H1 (cell line): ENCODE data around the gene MRPS34. TPM values are rescaled to one million over a fixed set of nuclear protein-coding genes. Genes with fewer than 3 reads are reported as not detected.

Source experiments
- CTCF ChIA-PET: fragments of 300-600 bp; sonication (Branson Sonifier 250); formaldehyde crosslinking; loops from one replicate; lab custom pipeline; 2021; ENCODE audit not compliant: partially characterized antibody; lab: Charles Lee
- POLR2A ChIA-PET: fragments of 300-600 bp; sonication (Branson Sonifier 250); formaldehyde crosslinking; loops from one replicate; lab custom pipeline; 2021; ENCODE audit warnings: inconsistent platforms; ENCODE audit not compliant: partially characterized antibody; lab: Charles Lee
- DNase-seq, 2 experiments: peaks; one replicate each; pipeline versions ENCODE4 v3.0.0 to v3.0.0-alpha.2; 2010 to 2022; ENCODE audit warnings: low spot score in 2 of 2, low read depth in 1 of 2, mixed read lengths in 1 of 2
- FAIRE-seq: peaks from 2 replicates; lab custom pipeline; 2011; peaks lifted over from hg19 to GRCh38; lab: Jason Lieb, UNC
- H2AFZ ChIP-seq: 2 replicates; pipeline ENCODE4 v1.8.1; 2012; ENCODE audit warnings: low read length, inconsistent platforms
- H2AK5ac ChIP-seq: 2 replicates; pipeline ENCODE4 v1.6.1; 2013; ENCODE audit warnings: low read depth, low read length
- H2BK120ac ChIP-seq: replicated peaks from 2 replicates; pipeline ENCODE3; 2013; ENCODE audit warnings: low read depth, low read length, inconsistent platforms
- H2BK12ac ChIP-seq: 2 replicates; pipeline ENCODE4 v1.6.1; 2013; ENCODE audit warnings: low read depth, low read length
- H2BK15ac ChIP-seq: 2 replicates; pipeline ENCODE4 v1.6.1; 2013; ENCODE audit warnings: low read length
- H2BK20ac ChIP-seq: 2 replicates; pipeline ENCODE4 v1.6.1; 2013; ENCODE audit warnings: low read length
- H2BK5ac ChIP-seq: 2 replicates; pipeline ENCODE4 v1.6.1; 2013; ENCODE audit warnings: low read depth, low read length
- H3K14ac ChIP-seq: 2 replicates; pipeline ENCODE4 v1.6.1; 2013; ENCODE audit warnings: inconsistent platforms; ENCODE audit not compliant: insufficient read length
- H3K18ac ChIP-seq: 2 replicates; pipeline ENCODE4 v1.6.1; 2013; ENCODE audit warnings: low read length; ENCODE audit errors: extremely low read depth
- H3K23ac ChIP-seq: 2 replicates; pipeline ENCODE4 v1.6.1; 2013; ENCODE audit warnings: inconsistent platforms; ENCODE audit not compliant: insufficient read length
- H3K23me2 ChIP-seq: 2 replicates; pipeline ENCODE4 v1.6.1; 2013; ENCODE audit warnings: low read depth, low read length
- H3K27ac ChIP-seq: 2 replicates; pipeline ENCODE4 v1.6.1; 2011; ENCODE audit warnings: low read depth, low read length, inconsistent platforms
- H3K27me3 ChIP-seq, 4 experiments: replicated peaks in 1 of 4; 1 replicate in 1 of 4; 2 replicates in 3 of 4; pipeline versions ENCODE4 v1.6.1 to v1.8.1; 2011 to 2013; ENCODE audit warnings: low read length in 3 of 4, mild to moderate bottlenecking in 3 of 4, inconsistent platforms in 2 of 4, mixed read lengths in 2 of 4, moderate library complexity in 1 of 4; ENCODE audit not compliant: control insufficient read depth in 3 of 4, insufficient read depth in 3 of 4; ENCODE audit errors: extremely low read depth in 1 of 4
- H3K36me3 ChIP-seq, 4 experiments: 2 replicates each; pipeline versions ENCODE4 v1.6.1 to v1.8.1; 2011 to 2013; ENCODE audit warnings: mild to moderate bottlenecking in 4 of 4, low read length in 3 of 4, moderate library complexity in 2 of 4, control low read depth in 1 of 4, inconsistent platforms in 1 of 4; ENCODE audit not compliant: insufficient read depth in 4 of 4, control insufficient read depth in 2 of 4
- H3K4ac ChIP-seq: replicated peaks from 2 replicates; pipeline ENCODE3; 2013; ENCODE audit warnings: low read length, low read depth, mixed read lengths, inconsistent platforms; ENCODE audit not compliant: insufficient read length
- H3K4me1 ChIP-seq, 4 experiments: replicated peaks in 1 of 4; 1 replicate in 1 of 4; 2 replicates in 3 of 4; pipeline versions ENCODE4 v1.6.1 to v1.8.1; 2011 to 2013; ENCODE audit warnings: low read length in 3 of 4, inconsistent platforms in 2 of 4, mixed read lengths in 1 of 4; ENCODE audit not compliant: insufficient read depth in 4 of 4, control insufficient read depth in 3 of 4
- H3K4me2 ChIP-seq, 2 experiments: 2 replicates each; pipeline versions ENCODE4 v1.6.1 to v1.8.1; 2011 to 2013; ENCODE audit warnings: low read depth in 2 of 2, low read length in 2 of 2, control low read depth in 1 of 2, inconsistent platforms in 1 of 2, mild to moderate bottlenecking in 1 of 2; ENCODE audit not compliant: insufficient read depth in 1 of 2
- H3K4me3 ChIP-seq, 4 experiments: fragments of 200-600, 300-600 bp in 1 of 4; sonication (generic), shearing (Covaris generic), sonication (Bioruptor Twin) in 1 of 4; 2 replicates each; pipeline versions ENCODE4 v1.5.1 to v1.8.1; 2011 to 2016; ENCODE audit warnings: low read length in 4 of 4, low read depth in 3 of 4, control low read depth in 2 of 4, inconsistent platforms in 2 of 4, mild to moderate bottlenecking in 2 of 4, mixed read lengths in 1 of 4, moderate library complexity in 1 of 4; ENCODE audit not compliant: insufficient read depth in 2 of 4; ENCODE audit errors: extremely low read depth in 1 of 4
- H3K56ac ChIP-seq: replicated peaks from 2 replicates; pipeline ENCODE3; 2013; ENCODE audit warnings: low read depth, mild to moderate bottlenecking, mixed read lengths, low read length, inconsistent platforms; ENCODE audit not compliant: insufficient read length
- H3K79me1 ChIP-seq: 2 replicates; pipeline ENCODE4 v1.6.1; 2013; ENCODE audit warnings: low read depth, low read length, control low read depth
- H3K79me2 ChIP-seq, 2 experiments: 2 replicates each; pipeline versions ENCODE4 v1.6.1 to v1.8.1; 2012 to 2013; ENCODE audit warnings: low read length in 2 of 2, mild to moderate bottlenecking in 2 of 2, inconsistent platforms in 1 of 2; ENCODE audit not compliant: insufficient read depth in 2 of 2, control insufficient read depth in 1 of 2
- H3K9ac ChIP-seq, 4 experiments: replicated peaks in 1 of 4; 1 replicate in 1 of 4; 2 replicates in 3 of 4; pipeline versions ENCODE4 v1.6.1 to v1.8.1; 2011 to 2013; ENCODE audit warnings: low read depth in 3 of 4, low read length in 3 of 4, control low read depth in 2 of 4, mild to moderate bottlenecking in 2 of 4, moderate library complexity in 2 of 4, inconsistent platforms in 1 of 4; ENCODE audit errors: extremely low read depth in 1 of 4
- H3K9me3 ChIP-seq, 2 experiments: 2 replicates each; pipeline versions ENCODE4 v1.6.1 to v1.8.1; 2012 to 2013; ENCODE audit warnings: mild to moderate bottlenecking in 2 of 2, moderate library complexity in 2 of 2, control low read depth in 1 of 2, inconsistent platforms in 1 of 2, low read depth in 1 of 2, low read length in 1 of 2, mixed read lengths in 1 of 2; ENCODE audit not compliant: insufficient read depth in 2 of 2
- H4K20me1 ChIP-seq, 2 experiments: replicated peaks in 1 of 2; 2 replicates each; pipeline versions ENCODE3 to v1.8.1; 2011 to 2013; ENCODE audit warnings: inconsistent platforms in 2 of 2, low read length in 2 of 2, mild to moderate bottlenecking in 1 of 2; ENCODE audit not compliant: insufficient read depth in 2 of 2, control insufficient read depth in 1 of 2
- H4K5ac ChIP-seq: 2 replicates; pipeline ENCODE4 v1.6.1; 2013; ENCODE audit warnings: low read length, low read depth, mixed read lengths, inconsistent platforms; ENCODE audit not compliant: insufficient read length
- H4K8ac ChIP-seq: 2 replicates; pipeline ENCODE4 v1.8.0; 2013; ENCODE audit warnings: mild to moderate bottlenecking, moderate library complexity, low read length, inconsistent platforms; ENCODE audit not compliant: insufficient read depth; ENCODE audit errors: extremely low read depth
- H4K91ac ChIP-seq: replicated peaks from 2 replicates; pipeline ENCODE3; 2013; ENCODE audit warnings: low read length, mixed read lengths, inconsistent platforms; ENCODE audit not compliant: insufficient read length
- BCL11A ChIP-seq, 2 experiments: IDR thresholded peaks; one replicate each; pipeline ENCODE4 v1.6.1; 2011; ENCODE audit warnings: low read depth in 2 of 2, low read length in 2 of 2, mild to moderate bottlenecking in 2 of 2
- CEBPB ChIP-seq: IDR thresholded peaks from 2 replicates; pipeline ENCODE4 v1.6.1; 2012; ENCODE audit warnings: low read depth, low read length
- MAFK ChIP-seq: IDR thresholded peaks from 2 replicates; pipeline ENCODE4 v1.6.1; 2012; ENCODE audit warnings: low read depth, mild to moderate bottlenecking, improper control_type of control experiment, low read length
- WGBS, 2 experiments: shearing (Covaris generic) in 1 of 2; methylation state at CpG; one replicate each; pipeline versions ENCODE4 v1.1.6 to v1.1.7; 2013 to 2015; ENCODE audit warnings: low lambda C conversion rate in 2 of 2, mixed read lengths in 2 of 2, inconsistent platforms in 1 of 2, low coverage in 1 of 2, missing lambda C conversion rate in 1 of 2; ENCODE audit not compliant: insufficient replicate concordance in 2 of 2, insufficient coverage in 1 of 2, insufficient read length in 1 of 2; ENCODE audit errors: extremely low coverage in 1 of 2, missing lambda C conversion rate in 1 of 2; 5-methylcytosine and 5-hydroxymethylcytosine counted together
- polyA plus RNA-seq, 7 experiments: library from polyadenylated mRNA; depleted of rRNA in 3 of 7; stranded (reverse) in 5 of 7; unstranded in 2 of 7; fragments of >200 nt in 5 of 7; fragments of 200-250 nt in 2 of 7; gene quantifications; 1 replicate in 5 of 7; 2 replicates in 1 of 7; 4 replicates in 1 of 7; pipeline versions ENCODE4 v1.2.1 to v1.2.3, GENCODE V29; 2011 to 2013; ENCODE audit warnings: missing spikeins in 2 of 7, mixed read lengths in 2 of 7
- total RNA-seq: library from RNA; stranded (reverse); fragmentation: NEBNext Ultra II Directional; extraction: Animal tissue kit (Norgen Biotek cat#: 25700); gene quantifications from 2 replicates; pipeline ENCODE4 v1.2.1, GENCODE V29; 2021

Gene MRPS34
- total and polyA plus RNA-seq, 2 of the 8 experiments (the other 6 are each of a cell fraction or from before 2014, with no cell fraction given): 168 to 252 TPM

GRCh38 chr16:1788708-1789100 lies 15.8 kb upstream of the MRPS34 start:
- Histone ChIP-seq H3K23me2 (no peaks in the 10 kb centered on the region), H2AFZ (no peak overlapping the region), H3K4ac (no peak overlapping the region), H4K91ac (no peak overlapping the region), H3K4me1 (no peaks in the 10 kb centered on the region; a peak in 1 of 7 replicates), H2AK5ac (no peak overlapping the region), H2BK120ac (no peak overlapping the region), H2BK15ac (no peak overlapping the region), H3K27ac (no peak overlapping the region), H4K5ac (no peak overlapping the region), H3K79me2 (peaks cover 0 to 29% of the 10 kb centered on the region in 2 experiments; a peak in 3 of 4 replicates), H3K56ac (no peak overlapping the region), H3K9me3 (no peaks in the 10 kb centered on the region), H2BK20ac (no peak overlapping the region), H3K18ac (no peak overlapping the region), H3K4me2 (no peak overlapping the region), H3K4me3 (no peak overlapping the region), H3K23ac (no peak overlapping the region), H3K27me3 (no peaks in the 10 kb centered on the region), H4K20me1 (peaks cover 20 to 21% of the 10 kb centered on the region in 2 experiments), H2BK5ac (no peak overlapping the region), H3K14ac (no peak overlapping the region), H4K8ac (no peak overlapping the region), H3K36me3 (peaks cover 0 to 44% (median 2%) of the 10 kb centered on the region in 4 experiments; a peak in 4 of 8 replicates), H2BK12ac (no peak overlapping the region), H3K79me1 (peaks cover 13% of the 10 kb centered on the region; the same call in 1 of the 2 replicates), H3K9ac (no peak overlapping the region)
- WGBS, 2 experiments: 86% methylated on average over 18 of the region's 19 CpGs; no CpG with 5 or more reads in 1 of the 2 experiments
- no peak for TF ChIP-seq BCL11A (IDR thresholded peaks at IDR 0.05; ENCODE audit: low read depth in 2 of 2, low read length in 2 of 2)
- no peak for TF ChIP-seq MAFK
- TF ChIP-seq CEBPB: no peak
- CTCF ChIA-PET: interaction anchor here (1.8 kb wide), 1 partner anchor 64 kb away, joined by 7 read pairs; no protein-coding TSS in a partner anchor
- POLR2A ChIA-PET: interaction anchor here (1.3 to 4.0 kb wide), 5 partner anchors 9 to 32 kb away, joined by 3 to 15 read pairs (median 4); partner anchors contain the start of genes EME2 and MRPS34
- no peak for DNase-seq
- no peak for FAIRE-seq
